A673 (cell line): ENCODE measurements around the gene SYTL3. TPM values are rescaled to one million over a fixed set of nuclear protein-coding genes. Genes with fewer than 3 reads are reported as not detected.

Experiments used
- BruUV-seq: library from RNA; stranded (reverse); fragments of 400-500 nt; replicated peaks from 2 replicates; lab custom pipeline; 2021; lab: Mats Ljungman, UMichigan
- CTCF ChIA-PET: fragments of 300-600 bp; sonication (Branson Sonifier 250); formaldehyde crosslinking; loops from one replicate; lab custom pipeline; 2022; ENCODE audit warnings: antibody characterized with exemption; lab: Charles Lee
- POLR2A ChIA-PET: fragments of 300-600 bp; sonication (Branson Sonifier 250); formaldehyde crosslinking; loops from one replicate; lab custom pipeline; 2022; ENCODE audit warnings: antibody characterized with exemption; ENCODE audit not compliant: low non-redundant PET; lab: Charles Lee
- DNase-seq: peaks from one replicate; pipeline ENCODE4 v3.0.0-alpha.2; 2015; ENCODE audit warnings: low spot score
- H3K27ac ChIP-seq: fragments of 200-600 bp; sonication (generic); 2 replicates; pipeline ENCODE4 v1.5.1; 2016; ENCODE audit warnings: mixed run types, low read depth, mild to moderate bottlenecking, mixed read lengths, antibody characterized with exemption, low read length; ENCODE audit not compliant: poor library complexity, severe bottlenecking
- H3K27me3 ChIP-seq: fragments of 200-600 bp; sonication (generic); replicated peaks from 2 replicates; pipeline ENCODE4 v1.6.1; 2017; ENCODE audit warnings: mixed run types, low read depth, mild to moderate bottlenecking, mixed read lengths, antibody characterized with exemption, low read length; ENCODE audit not compliant: insufficient read depth, poor library complexity
- H3K36me3 ChIP-seq: fragments of 200-600 bp; sonication (generic); 2 replicates; pipeline ENCODE4 v1.6.1; 2016; ENCODE audit warnings: mixed run types, mild to moderate bottlenecking, mixed read lengths, antibody characterized with exemption, low read length; ENCODE audit not compliant: insufficient read depth, poor library complexity, severe bottlenecking
- H3K4me1 ChIP-seq: fragments of 200-600 bp; sonication (generic); 2 replicates; pipeline ENCODE4 v1.6.1; 2017; ENCODE audit warnings: mixed run types, mild to moderate bottlenecking, mixed read lengths, antibody characterized with exemption, low read length; ENCODE audit not compliant: insufficient read depth, poor library complexity, severe bottlenecking
- H3K4me3 ChIP-seq: fragments of 200-600 bp; sonication (generic); 2 replicates; pipeline ENCODE4 v1.5.1; 2016; ENCODE audit warnings: low read depth, mixed run types, mild to moderate bottlenecking, mixed read lengths, low read length; ENCODE audit not compliant: poor library complexity, severe bottlenecking
- H3K9me3 ChIP-seq: fragments of 200-600 bp; sonication (generic); 2 replicates; pipeline ENCODE4 v1.6.1; 2016; ENCODE audit warnings: mixed run types, low read depth, mild to moderate bottlenecking, mixed read lengths, antibody characterized with exemption, low read length; ENCODE audit not compliant: poor library complexity, severe bottlenecking
- CTCF ChIP-seq: fragments of 300-800, 200-600 bp; sonication (generic); conservative IDR thresholded peaks from 2 replicates; pipeline ENCODE4 v1.5.1; 2017; ENCODE audit warnings: low read depth, mild to moderate bottlenecking, antibody characterized with exemption, low read length, moderate library complexity, mixed read lengths
- EZH2 ChIP-seq: fragments of 200-600 bp; sonication (generic); IDR thresholded peaks from 2 replicates; pipeline ENCODE4 v1.6.1; 2017; ENCODE audit warnings: borderline replicate concordance, low read depth, mild to moderate bottlenecking, mixed read lengths, antibody characterized with exemption, low read length; ENCODE audit not compliant: poor library complexity, severe bottlenecking
- intact Hi-C: fragments of 100-400 bp; cut with micrococcal nuclease; formaldehyde crosslinking; loops from one replicate; pipeline ENCODE4 v1.10.0; 2022; ENCODE audit not compliant: unreplicated experiment
- total RNA-seq: library from RNA; stranded (reverse); gene quantifications from 2 replicates; pipeline ENCODE4 v1.2.3, GENCODE V29; 2021

The SYTL3 gene
- total RNA-seq, 1 experiment from 2014 or later = 0.82 TPM

DNA sequence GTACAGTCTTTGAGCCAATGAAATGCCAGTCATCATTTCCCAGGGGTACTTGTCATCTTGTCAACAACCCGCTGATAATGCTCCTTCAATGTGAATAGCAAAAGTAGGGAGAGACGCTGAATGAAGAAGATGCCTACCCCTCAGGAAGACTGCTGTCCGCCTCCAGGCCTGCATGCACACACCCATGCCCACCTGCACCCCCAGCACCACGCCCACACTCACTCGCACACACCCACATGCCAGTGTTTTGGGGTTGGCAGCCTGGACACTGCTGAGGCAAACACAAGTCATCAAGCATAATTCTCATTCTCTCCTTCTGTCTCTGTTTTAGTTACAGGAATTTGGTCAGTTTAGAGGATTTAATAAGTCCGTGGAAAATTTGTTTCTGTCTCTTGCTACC lies 63.6 kb downstream of the SYTL3 start:
- ChIA-PET CTCF (no interaction called here), POLR2A (no interaction called here)
- no peak overlapping the region for H3K4me3 ChIP-seq
- no peak for TF ChIP-seq EZH2
- H3K4me1 ChIP-seq = no peaks in the 10 kb centered on the region
- no peaks in the 10 kb centered on the region for H3K9me3 ChIP-seq
- BruUV-seq = no TSS peak
- no peak overlapping the region for H3K27ac ChIP-seq
- H3K27me3 ChIP-seq = no peaks in the 10 kb centered on the region
- intact Hi-C loops = no loop called here
- H3K36me3 ChIP-seq = no peaks in the 10 kb centered on the region
- DNase-seq = no peak

- intact Hi-C loops = no loop called here
- ChIA-PET CTCF (no interaction called here), POLR2A (no interaction called here)
- DNase-seq = no peak
- no peak overlapping the region for H3K4me3 ChIP-seq
- no peak overlapping the region for H3K27ac ChIP-seq
- H3K4me1 ChIP-seq = no peaks in the 10 kb centered on the region
- H3K27me3 ChIP-seq = no peaks in the 10 kb centered on the region
- H3K36me3 ChIP-seq = no peaks in the 10 kb centered on the region
- TF ChIP-seq EZH2 (no peak), CTCF (no peak)
- H3K9me3 ChIP-seq = no peaks in the 10 kb centered on the region
- no TSS peak for BruUV-seq
Measured at GRCh38 chr6:158714706-158715105, 64.9 kb downstream of the SYTL3 start.

DNA sequence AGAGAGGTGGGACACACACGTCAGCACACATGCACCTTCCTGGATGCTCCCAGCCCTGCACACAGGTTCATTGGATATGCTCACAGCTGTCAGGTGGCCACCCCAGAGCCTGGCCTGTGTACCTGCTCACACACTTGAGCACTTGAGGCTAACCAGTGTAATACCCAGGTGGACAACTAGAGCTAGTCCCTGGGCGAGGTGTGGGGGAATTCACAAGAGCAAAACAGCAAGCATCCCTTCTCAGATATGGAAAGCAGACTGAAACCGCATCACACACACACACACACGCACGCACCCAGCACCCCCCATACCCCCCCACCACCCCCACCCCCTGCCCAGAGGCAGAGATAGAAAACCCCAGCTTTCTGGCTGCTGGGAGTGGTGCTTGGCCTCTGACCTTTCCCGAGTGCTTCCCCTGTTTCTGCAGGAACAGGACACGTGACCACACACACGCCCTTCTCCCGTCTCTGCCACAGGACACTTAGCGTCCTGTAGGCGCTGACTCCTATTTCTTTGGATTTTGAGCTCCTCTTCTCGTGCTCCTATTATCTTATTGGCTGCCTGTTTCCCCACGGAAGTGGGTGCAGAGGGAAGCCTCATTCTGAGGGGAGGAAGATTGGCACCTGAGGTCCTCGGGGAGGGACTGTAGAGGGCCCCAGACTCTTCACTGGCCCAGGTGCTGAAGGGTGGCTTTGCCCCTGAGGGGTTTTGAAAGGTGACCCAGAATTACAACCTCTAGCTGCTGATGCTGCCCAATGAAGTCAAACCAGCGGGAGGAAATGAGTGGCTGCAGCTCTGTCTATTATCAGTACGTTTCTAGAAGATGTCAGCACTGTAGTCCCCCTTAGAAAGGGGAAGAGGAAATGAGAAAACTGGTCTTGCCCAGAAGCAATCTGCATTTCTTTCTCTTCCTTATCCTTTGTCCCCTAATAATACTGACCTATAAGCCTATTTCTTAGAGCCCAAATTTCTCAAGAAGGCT lies 65.8 kb downstream of the SYTL3 start:
- no peak for DNase-seq
- Histone ChIP-seq H3K9me3 (no peaks in the 10 kb centered on the region), H3K27me3 (no peaks in the 10 kb centered on the region), H3K4me3 (no peak overlapping the region), H3K4me1 (no peaks in the 10 kb centered on the region), H3K36me3 (no peaks in the 10 kb centered on the region), H3K27ac (no peak overlapping the region)
- intact Hi-C loops = no loop called here
- CTCF ChIA-PET = no interaction called here
- POLR2A ChIA-PET = no interaction called here
- TF ChIP-seq CTCF (no peak), EZH2 (no peak)
- BruUV-seq = no TSS peak
